Peyer's patch (tissue), 4 donors: ENCODE measurements around the gene RNF11. TPM values are rescaled to one million over a fixed set of nuclear protein-coding genes. Genes with fewer than 3 reads are reported as not detected.

Experiments used
- DNase-seq, 3 donors: peaks; one replicate each; pipeline ENCODE4 v3.0.0-alpha.2; 2017 to 2019
- H3K27ac ChIP-seq, 4 donors: fragments of 200-600 bp; sonication (generic); one replicate each; pipeline ENCODE4 v1.5.1; 2016 to 2019
- H3K27me3 ChIP-seq, 2 donors: fragments of 200-600 bp; sonication (generic); one replicate each; pipeline ENCODE4 v1.5.1; 2019
- H3K36me3 ChIP-seq, 3 donors: fragments of 200-600 bp; sonication (generic); one replicate each; pipeline ENCODE4 v1.5.1; 2016 to 2019
- H3K4me1 ChIP-seq, 4 donors: fragments of 200-600 bp; sonication (generic); one replicate each; pipeline ENCODE4 v1.5.1; 2016 to 2019
- H3K4me3 ChIP-seq, 4 donors: fragments of 200-600 bp; sonication (generic); 1 replicate in 3 of 4; 2 replicates in 1 of 4; pipeline ENCODE4 v1.5.1; 2016 to 2019; ENCODE audit warnings: mild to moderate bottlenecking in 1 of 4
- H3K9me3 ChIP-seq, 4 donors: fragments of 200-600 bp; sonication (generic); one replicate each; pipeline ENCODE4 v1.5.1; 2016 to 2019; ENCODE audit warnings: mild to moderate bottlenecking in 1 of 4
- CTCF ChIP-seq, 6 experiments: fragments of 450-650 bp in 4 of 6; fragments of 200-600 bp in 2 of 6; sonication (generic) in 1 of 6; IDR thresholded peaks; one replicate each; pipeline ENCODE4 v1.5.1; 2017 to 2019; ENCODE audit warnings: antibody characterized with exemption in 6 of 6, mild to moderate bottlenecking in 3 of 6, moderate library complexity in 1 of 6
- POLR2A ChIP-seq, 2 donors: fragments of 450-650 bp; IDR thresholded peaks; one replicate each; pipeline ENCODE4 v1.5.1; 2017; ENCODE audit warnings: antibody characterized with exemption in 2 of 2, mild to moderate bottlenecking in 2 of 2, moderate library complexity in 2 of 2
- total RNA-seq, 4 donors: library from RNA; depleted of rRNA; stranded (reverse); fragments of >200 nt; gene quantifications; one replicate each; pipeline ENCODE4 v1.1.0, GENCODE V29; 2016

RNF11 gene
- total RNA-seq, 4 donors from 2014 or later: 58.6 to 101 (median 75.6) TPM

GRCh38 chr1:51299185-51299885 lies 63.3 kb downstream of the RNF11 start:
- H3K4me3 ChIP-seq: no peak overlapping the region
- H3K27me3 ChIP-seq: no peaks in the 10 kb centered on the region
- no peak for TF ChIP-seq CTCF (IDR thresholded peaks at IDR 0.05)
- no peak for TF ChIP-seq POLR2A (IDR thresholded peaks at IDR 0.05)
- no peak overlapping the region for H3K27ac ChIP-seq
- DNase-seq: no peak
- H3K36me3 ChIP-seq: no peaks in the 10 kb centered on the region
- no peaks in the 10 kb centered on the region for H3K9me3 ChIP-seq
- H3K4me1 ChIP-seq: peaks cover 0 to 11% (median 0%) of the 10 kb centered on the region in 4 donors

GRCh38 chr1:51299981-51300670 lies 64.1 kb downstream of the RNF11 start:
- Histone ChIP-seq H3K36me3 (no peaks in the 10 kb centered on the region), H3K27me3 (no peaks in the 10 kb centered on the region), H3K4me1 (peaks cover 0 to 19% (median 0%) of the 10 kb centered on the region in 4 donors), H3K4me3 (no peak overlapping the region), H3K9me3 (no peaks in the 10 kb centered on the region), H3K27ac (no peak overlapping the region)
- no peak for TF ChIP-seq POLR2A (IDR thresholded peaks at IDR 0.05)
- TF ChIP-seq CTCF (IDR thresholded peaks at IDR 0.05): no peak
- DNase-seq: no peak

- H3K27ac ChIP-seq: no peak overlapping the region
- no peaks in the 10 kb centered on the region for H3K36me3 ChIP-seq
- peaks cover 0 to 28% (median 1%) of the 10 kb centered on the region in 4 donors for H3K4me1 ChIP-seq
- no peak for DNase-seq
- TF ChIP-seq CTCF (IDR thresholded peaks at IDR 0.05) (no peak), POLR2A (IDR thresholded peaks at IDR 0.05) (no peak)
- H3K9me3 ChIP-seq: no peaks in the 10 kb centered on the region
- no peak overlapping the region for H3K4me3 ChIP-seq
- H3K27me3 ChIP-seq: no peaks in the 10 kb centered on the region
Observed at GRCh38 chr1:51301152-51301843, 65.2 kb downstream of the RNF11 start.

- H3K4me3 ChIP-seq: no peak overlapping the region
- DNase-seq: no peak
- no peak for TF ChIP-seq POLR2A (IDR thresholded peaks at IDR 0.05)
- TF ChIP-seq CTCF (IDR thresholded peaks at IDR 0.05): no peak
- no peaks in the 10 kb centered on the region for H3K36me3 ChIP-seq
- no peak overlapping the region for H3K27ac ChIP-seq
- H3K4me1 ChIP-seq: peaks cover 0 to 28% (median 1%) of the 10 kb centered on the region in 4 donors
- no peaks in the 10 kb centered on the region for H3K27me3 ChIP-seq
- H3K9me3 ChIP-seq: no peaks in the 10 kb centered on the region
Observed at GRCh38 chr1:51301844-51302162, 65.7 kb downstream of the RNF11 start.

- no peaks in the 10 kb centered on the region for H3K9me3 ChIP-seq
- no peak overlapping the region for H3K27ac ChIP-seq
- H3K4me3 ChIP-seq: no peak overlapping the region
- DNase-seq: no peak
- H3K36me3 ChIP-seq: no peaks in the 10 kb centered on the region
- H3K4me1 ChIP-seq: peaks cover 0 to 24% (median 1%) of the 10 kb centered on the region in 4 donors
- TF ChIP-seq POLR2A (IDR thresholded peaks at IDR 0.05) (no peak), CTCF (IDR thresholded peaks at IDR 0.05) (no peak)
- no peaks in the 10 kb centered on the region for H3K27me3 ChIP-seq
Observed at GRCh38 chr1:51302270-51302669, 66.2 kb downstream of the RNF11 start.
